Vagina (tissue), 2 donors: Measurements from ENCODE around the gene ZNF780B. TPM values are rescaled to one million over a fixed set of nuclear protein-coding genes. Genes with fewer than 3 reads are reported as not detected.

ENCODE experiments used
- DNase-seq, 2 donors: peaks; one replicate each; pipeline ENCODE4 v3.0.0-alpha.2; 2017; ENCODE audit errors: extremely low spot score in 2 of 2
- H3K27ac ChIP-seq: fragments of 200-600 bp; sonication (generic); one replicate; pipeline ENCODE4 v1.5.1; 2019
- H3K27me3 ChIP-seq: fragments of 200-600 bp; sonication (generic); one replicate; pipeline ENCODE4 v1.5.1; 2019
- H3K36me3 ChIP-seq, 2 donors: fragments of 200-600 bp; sonication (generic); one replicate each; pipeline ENCODE4 v1.5.1; 2017 to 2019
- H3K4me1 ChIP-seq: fragments of 200-600 bp; sonication (generic); one replicate; pipeline ENCODE4 v1.5.1; 2019
- H3K4me3 ChIP-seq, 2 donors: fragments of 200-600 bp; sonication (generic); 1 replicate in 1 of 2; 2 replicates in 1 of 2; pipeline ENCODE4 v1.5.1; 2016 to 2019
- H3K9me3 ChIP-seq: fragments of 200-600 bp; sonication (generic); one replicate; pipeline ENCODE4 v1.5.1; 2019
- POLR2A ChIP-seq, 2 donors: fragments of 450-650 bp; IDR thresholded peaks; one replicate each; pipeline ENCODE4 v1.6.1; 2017; ENCODE audit warnings: antibody characterized with exemption in 2 of 2, mild to moderate bottlenecking in 2 of 2, moderate library complexity in 2 of 2
- POLR2AphosphoS5 ChIP-seq, 2 donors: sonication (generic); formaldehyde crosslinking; IDR thresholded peaks; one replicate each; pipeline ENCODE4 v1.9.0; 2017; ENCODE audit warnings: antibody characterized with exemption in 2 of 2, mild to moderate bottlenecking in 2 of 2, low read depth in 1 of 2; ENCODE audit not compliant: insufficient read depth in 1 of 2
- intact Hi-C: fragments of 100-400 bp; cut with DNase I; formaldehyde crosslinking; loops from one replicate; pipeline ENCODE4 v1.15.1; 2023
- total RNA-seq: library from RNA; depleted of rRNA; stranded (reverse); fragments of >200 nt; gene quantifications from one replicate; pipeline ENCODE4 v1.2.3, GENCODE V29; 2016
- TF ChIP-seq, protein P1 (sequence below), 3 experiments: fragments of 450-650 bp in 2 of 3; fragments of 200-600 bp in 1 of 3; sonication (generic) in 1 of 3; IDR thresholded peaks; one replicate each; pipeline ENCODE4 v1.5.1; 2017 to 2019; ENCODE audit warnings: antibody characterized with exemption in 3 of 3, mild to moderate bottlenecking in 2 of 3, moderate library complexity in 2 of 3

ZNF780B gene
- total RNA-seq, 1 donor from 2014 or later: 12.0 TPM

DNA sequence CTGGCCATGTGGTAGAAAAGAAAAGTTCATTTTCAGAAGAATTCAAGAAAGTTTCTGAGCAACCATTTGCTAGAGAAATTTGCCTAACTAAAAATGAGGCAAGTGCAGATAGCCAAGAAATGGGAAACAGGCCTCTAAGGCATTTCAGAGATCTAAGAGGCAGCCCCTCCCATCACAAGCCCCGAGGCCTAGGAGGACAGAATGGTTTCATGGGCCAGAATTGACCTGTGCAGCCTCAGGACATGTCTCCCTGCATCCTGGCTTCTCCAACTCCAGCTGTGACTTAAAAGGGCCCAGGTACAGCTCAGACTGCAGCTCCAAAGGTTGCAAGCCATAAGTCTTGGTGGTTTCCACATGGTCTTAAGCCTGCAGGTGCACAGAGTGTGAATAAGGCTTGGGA lies 62.4 kb downstream of the ZNF780B start:
- intact Hi-C loops: no loop called here
- H3K27ac ChIP-seq: no peak overlapping the region
- no peak for DNase-seq
- H3K9me3 ChIP-seq: no peaks in the 10 kb centered on the region
- H3K36me3 ChIP-seq: no peaks in the 10 kb centered on the region
- TF ChIP-seq POLR2A (IDR thresholded peaks at IDR 0.05) (no peak), POLR2AphosphoS5 (IDR thresholded peaks at IDR 0.05; ENCODE audit: insufficient read depth in 1 of 2, low read depth in 1 of 2) (no peak)
- TF ChIP-seq, protein P1, sequence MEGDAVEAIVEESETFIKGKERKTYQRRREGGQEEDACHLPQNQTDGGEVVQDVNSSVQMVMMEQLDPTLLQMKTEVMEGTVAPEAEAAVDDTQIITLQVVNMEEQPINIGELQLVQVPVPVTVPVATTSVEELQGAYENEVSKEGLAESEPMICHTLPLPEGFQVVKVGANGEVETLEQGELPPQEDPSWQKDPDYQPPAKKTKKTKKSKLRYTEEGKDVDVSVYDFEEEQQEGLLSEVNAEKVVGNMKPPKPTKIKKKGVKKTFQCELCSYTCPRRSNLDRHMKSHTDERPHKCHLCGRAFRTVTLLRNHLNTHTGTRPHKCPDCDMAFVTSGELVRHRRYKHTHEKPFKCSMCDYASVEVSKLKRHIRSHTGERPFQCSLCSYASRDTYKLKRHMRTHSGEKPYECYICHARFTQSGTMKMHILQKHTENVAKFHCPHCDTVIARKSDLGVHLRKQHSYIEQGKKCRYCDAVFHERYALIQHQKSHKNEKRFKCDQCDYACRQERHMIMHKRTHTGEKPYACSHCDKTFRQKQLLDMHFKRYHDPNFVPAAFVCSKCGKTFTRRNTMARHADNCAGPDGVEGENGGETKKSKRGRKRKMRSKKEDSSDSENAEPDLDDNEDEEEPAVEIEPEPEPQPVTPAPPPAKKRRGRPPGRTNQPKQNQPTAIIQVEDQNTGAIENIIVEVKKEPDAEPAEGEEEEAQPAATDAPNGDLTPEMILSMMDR (IDR thresholded peaks at IDR 0.05): no peak
- peaks cover 20% of the 10 kb centered on the region for H3K4me1 ChIP-seq
- H3K4me3 ChIP-seq: no peak overlapping the region
- no peaks in the 10 kb centered on the region for H3K27me3 ChIP-seq

DNA sequence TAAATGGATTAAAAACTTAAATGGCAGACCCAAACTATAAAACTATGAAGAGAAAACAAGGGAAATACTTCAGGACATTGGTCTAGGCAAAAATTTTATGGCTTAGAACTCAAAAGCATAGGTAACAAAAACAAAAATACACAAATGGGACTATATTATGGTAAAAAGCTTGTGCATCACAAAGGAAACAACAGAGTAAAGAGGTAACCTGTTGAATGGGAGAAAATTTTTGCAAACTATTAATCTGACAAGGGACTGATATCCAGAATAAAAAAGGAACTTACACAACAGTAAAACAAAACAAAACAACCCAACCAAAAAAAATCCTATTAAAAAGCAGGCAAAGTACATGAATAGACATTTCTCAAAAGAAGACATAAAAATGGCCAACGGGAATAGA lies 68.4 kb downstream of the ZNF780B start:
- no peak overlapping the region for H3K4me3 ChIP-seq
- H3K9me3 ChIP-seq: peaks cover 22% of the 10 kb centered on the region
- H3K4me1 ChIP-seq: no peaks in the 10 kb centered on the region
- TF ChIP-seq POLR2AphosphoS5 (IDR thresholded peaks at IDR 0.05; ENCODE audit: insufficient read depth in 1 of 2, low read depth in 1 of 2) (no peak), POLR2A (IDR thresholded peaks at IDR 0.05) (no peak)
- TF ChIP-seq, protein P1 (IDR thresholded peaks at IDR 0.05): no peak
- no peaks in the 10 kb centered on the region for H3K27me3 ChIP-seq
- DNase-seq: no peak
- intact Hi-C loops: no loop called here
- no peaks in the 10 kb centered on the region for H3K36me3 ChIP-seq
- no peak overlapping the region for H3K27ac ChIP-seq

DNA sequence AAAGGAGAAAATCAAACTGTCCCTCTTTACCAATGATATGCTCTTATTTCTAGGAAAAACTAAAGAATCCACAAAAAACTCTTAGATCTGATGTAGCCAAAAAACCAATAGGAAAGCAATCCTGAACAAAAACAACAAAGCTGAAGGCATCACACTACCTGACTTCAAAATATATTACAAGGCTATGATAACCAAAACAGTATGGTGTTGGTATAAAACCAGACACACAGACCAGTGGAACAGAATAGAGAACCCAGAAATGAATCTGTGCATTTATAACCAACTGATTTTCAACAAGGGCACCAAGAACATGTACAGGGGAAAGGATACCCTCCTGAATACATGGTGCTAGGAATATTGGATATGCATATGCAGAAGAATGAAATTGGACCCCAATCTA lies 68.9 kb downstream of the ZNF780B start:
- no peak overlapping the region for H3K27ac ChIP-seq
- intact Hi-C loops: no loop called here
- no peak for DNase-seq
- no peak overlapping the region for H3K4me3 ChIP-seq
- peaks cover 0 to 3% of the 10 kb centered on the region in 2 donors for H3K36me3 ChIP-seq
- no peaks in the 10 kb centered on the region for H3K4me1 ChIP-seq
- H3K27me3 ChIP-seq: no peaks in the 10 kb centered on the region
- peaks cover 22% of the 10 kb centered on the region for H3K9me3 ChIP-seq
- TF ChIP-seq, protein P1 (IDR thresholded peaks at IDR 0.05): no peak

DNA sequence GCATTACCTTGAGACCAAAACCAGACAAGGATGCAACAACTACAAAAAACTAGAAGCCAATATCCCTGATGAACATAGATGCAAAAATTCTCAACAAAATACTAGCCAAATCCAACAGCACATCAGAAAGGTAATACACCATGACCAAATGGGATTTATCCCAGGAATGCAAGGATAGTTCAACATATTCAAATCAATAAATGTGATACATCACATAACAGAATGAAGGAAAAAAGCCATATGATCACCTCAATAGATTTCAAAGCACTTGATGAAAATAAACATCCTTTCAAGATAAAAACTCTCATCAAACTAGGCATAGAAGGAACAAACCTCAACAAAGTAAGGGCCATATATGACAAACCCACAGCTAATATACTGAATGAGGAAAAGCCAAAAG lies 69.4 kb downstream of the ZNF780B start:
- no peak for DNase-seq
- intact Hi-C loops: no loop called here
- Histone ChIP-seq H3K27me3 (no peaks in the 10 kb centered on the region), H3K9me3 (peaks cover 22% of the 10 kb centered on the region), H3K36me3 (peaks cover 0 to 7% of the 10 kb centered on the region in 2 donors), H3K4me3 (no peak overlapping the region), H3K27ac (no peak overlapping the region), H3K4me1 (no peaks in the 10 kb centered on the region)
- no peak for TF ChIP-seq POLR2A (IDR thresholded peaks at IDR 0.05)
- no peak for TF ChIP-seq POLR2AphosphoS5 (IDR thresholded peaks at IDR 0.05; ENCODE audit: insufficient read depth in 1 of 2, low read depth in 1 of 2)
- TF ChIP-seq, protein P1 (IDR thresholded peaks at IDR 0.05): no peak

DNA sequence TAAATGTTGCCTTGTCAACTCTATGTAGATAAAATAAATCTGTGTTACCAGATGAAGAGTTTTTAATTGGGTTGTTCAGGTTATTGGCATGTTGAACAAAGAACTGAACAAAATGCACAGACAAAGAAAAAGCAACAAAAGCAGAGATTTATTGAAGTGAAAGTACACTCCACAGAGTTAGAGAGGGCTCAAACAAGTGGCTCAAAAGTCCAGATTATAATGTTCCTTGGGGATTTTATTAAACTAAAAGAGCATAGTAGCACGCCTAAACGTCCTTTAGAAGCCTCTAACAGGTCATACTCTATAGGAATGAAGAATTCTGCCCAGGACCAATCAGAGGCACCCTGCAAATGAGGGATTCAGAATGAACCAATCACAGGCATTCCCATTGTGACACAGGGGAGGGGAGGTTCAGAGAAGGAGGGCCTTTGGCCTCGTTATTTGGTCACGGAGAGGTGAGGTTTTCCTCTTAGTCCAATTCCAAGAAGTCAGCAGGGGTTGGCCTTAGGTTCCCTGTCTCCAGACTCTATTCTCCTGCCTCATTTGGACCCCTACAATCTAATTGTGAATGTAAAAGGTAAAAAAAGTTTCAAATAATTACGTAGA lies 72.2 kb downstream of the ZNF780B start:
- H3K36me3 ChIP-seq: peaks cover 4 to 35% of the 10 kb centered on the region in 2 donors
- H3K4me3 ChIP-seq: no peak overlapping the region
- TF ChIP-seq POLR2AphosphoS5 (IDR thresholded peaks at IDR 0.05; ENCODE audit: insufficient read depth in 1 of 2, low read depth in 1 of 2) (no peak), POLR2A (IDR thresholded peaks at IDR 0.05) (no peak)
- TF ChIP-seq, protein P1 (IDR thresholded peaks at IDR 0.05): no peak

More for the DNA sequence above, 72.2 kb downstream of the ZNF780B start:
- Histone ChIP-seq H3K27ac (no peak overlapping the region), H3K27me3 (no peaks in the 10 kb centered on the region), H3K9me3 (peaks cover 22% of the 10 kb centered on the region), H3K4me1 (no peaks in the 10 kb centered on the region)
- no peak for DNase-seq
- intact Hi-C loops: loop anchor here (2.0 kb wide), 1 partner anchor 23 kb away; no protein-coding TSS in a partner anchor
